Gastrocnemius medialis (tissue), 4 donors: ENCODE measurements around the gene WWOX.

ENCODE experiments used
- POLR2A ChIP-seq, 2 donors: fragments of 450-650 bp; IDR thresholded peaks; one replicate each; pipeline ENCODE4 v1.6.1; 2017; ENCODE audit warnings: antibody characterized with exemption in 2 of 2, mild to moderate bottlenecking in 2 of 2, moderate library complexity in 2 of 2
- TF ChIP-seq, protein P1 (sequence below), 5 experiments: fragments of 450-650 bp in 3 of 5; fragments of 200-600 bp in 2 of 5; sonication (generic) in 2 of 5; IDR thresholded peaks in 4 of 5; conservative IDR thresholded peaks in 1 of 5; 1 replicate in 4 of 5; 2 replicates in 1 of 5; pipeline ENCODE4 v1.5.1; 2016 to 2019; ENCODE audit warnings: antibody characterized with exemption in 5 of 5, mild to moderate bottlenecking in 3 of 5, moderate library complexity in 3 of 5

DNA sequence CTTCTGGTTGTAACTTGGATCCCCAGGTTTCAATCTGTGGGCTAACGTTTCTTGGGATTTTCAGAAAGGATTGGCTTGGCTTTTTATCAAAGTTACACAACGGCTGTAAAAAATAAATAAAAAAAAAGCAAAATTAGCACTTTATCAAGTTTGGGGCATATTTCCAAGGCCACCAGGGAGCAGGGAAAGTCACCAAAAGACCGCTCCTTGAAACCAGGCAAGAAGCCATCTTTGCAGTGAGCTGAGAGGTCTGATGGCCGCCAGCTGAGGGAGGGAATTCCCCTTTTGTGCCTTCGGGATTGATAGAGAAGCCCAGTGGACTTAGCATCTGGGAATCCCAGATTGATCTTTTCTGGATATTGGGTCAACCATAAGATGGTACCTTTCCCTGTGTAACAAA, 192.2 kb downstream of the WWOX start:
- TF ChIP-seq POLR2A (IDR thresholded peaks at IDR 0.05): no peak
- TF ChIP-seq, protein P1, sequence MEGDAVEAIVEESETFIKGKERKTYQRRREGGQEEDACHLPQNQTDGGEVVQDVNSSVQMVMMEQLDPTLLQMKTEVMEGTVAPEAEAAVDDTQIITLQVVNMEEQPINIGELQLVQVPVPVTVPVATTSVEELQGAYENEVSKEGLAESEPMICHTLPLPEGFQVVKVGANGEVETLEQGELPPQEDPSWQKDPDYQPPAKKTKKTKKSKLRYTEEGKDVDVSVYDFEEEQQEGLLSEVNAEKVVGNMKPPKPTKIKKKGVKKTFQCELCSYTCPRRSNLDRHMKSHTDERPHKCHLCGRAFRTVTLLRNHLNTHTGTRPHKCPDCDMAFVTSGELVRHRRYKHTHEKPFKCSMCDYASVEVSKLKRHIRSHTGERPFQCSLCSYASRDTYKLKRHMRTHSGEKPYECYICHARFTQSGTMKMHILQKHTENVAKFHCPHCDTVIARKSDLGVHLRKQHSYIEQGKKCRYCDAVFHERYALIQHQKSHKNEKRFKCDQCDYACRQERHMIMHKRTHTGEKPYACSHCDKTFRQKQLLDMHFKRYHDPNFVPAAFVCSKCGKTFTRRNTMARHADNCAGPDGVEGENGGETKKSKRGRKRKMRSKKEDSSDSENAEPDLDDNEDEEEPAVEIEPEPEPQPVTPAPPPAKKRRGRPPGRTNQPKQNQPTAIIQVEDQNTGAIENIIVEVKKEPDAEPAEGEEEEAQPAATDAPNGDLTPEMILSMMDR (IDR thresholded peaks at IDR 0.05 in 4 of 5, conservative IDR thresholded peaks at IDR 0.05 in 1 of 5): no peak
